ENCODE measurements around the gene SNCA. TPM values are rescaled to one million over a fixed set of nuclear protein-coding genes. Genes with fewer than 3 reads are reported as not detected.

SNCA gene
- total and polyA plus RNA-seq, 7 experiments from 2014 or later = 0.49 to 3.0 (median 1.4) TPM; not detected in 1

- peak overlapping the region; percentile 79 to 88 (median 84) for H3K4me3 Mint-ChIP-seq
- ChIA-PET POLR2A (interaction anchor here (0.6 kb wide), 1 partner anchor 27 kb away, joined by 6 read pairs; no protein-coding TSS in a partner anchor), CTCF (interaction anchor here (0.7 kb wide), 1 partner anchor 50 kb away, joined by 3 read pairs; no protein-coding TSS in a partner anchor)
- H3K36me3 Mint-ChIP-seq = peaks cover 0 to 6% (median 0%) of the 10 kb centered on the region in 5 donors
- H3K27me3 Mint-ChIP-seq = peaks cover 51 to 81% (median 73%) of the 10 kb centered on the region in 5 donors
- H3K27ac ChIP-seq (ENCODE audit: low read depth, low read length) = no peak overlapping the region
- intact Hi-C loops (cut with micrococcal nuclease) = loop anchor here (2.0 to 5.0 kb wide), 3 partner anchors 57 to 221 kb away; partner anchors contain the start of gene MMRN1 (in 1 of the 2)
- H3K9me3 ChIP-seq (ENCODE audit: control insufficient read depth in 2 of 3, low read length in 3 of 3) = no peaks in the 10 kb centered on the region
- DNase-seq (no peak), ATAC-seq (no peak)
- peaks cover 11 to 32% (median 24%) of the 10 kb centered on the region in 7 donors for H3K4me1 Mint-ChIP-seq
- peaks cover 3 to 22% of the 10 kb centered on the region in 2 donors for H3K27me3 ChIP-seq (ENCODE audit: control insufficient read depth in 2 of 2, insufficient read depth in 2 of 2, low read length in 2 of 2)
- peaks cover 5 to 15% of the 10 kb centered on the region in 2 donors for H3K4me1 ChIP-seq (ENCODE audit: control insufficient read depth in 2 of 2, insufficient read depth in 2 of 2, low read length in 2 of 2)
- H3K36me3 ChIP-seq (ENCODE audit: control insufficient read depth in 2 of 3, insufficient read depth in 3 of 3, low read length in 3 of 3) = no peaks in the 10 kb centered on the region
- H3K27ac Mint-ChIP-seq = no peak overlapping the region
- H3K4me3 ChIP-seq (ENCODE audit: low read length) = peak overlapping the region; percentile 45
- H3K9me3 Mint-ChIP-seq = peaks cover 0 to 3% (median 0%) of the 10 kb centered on the region in 11 donors
These were observed 1.0 kb upstream of the SNCA start for GRCh38 chr4:89837993-89838390.

GRCh38 chr4:89837385-89837992, 528 bp upstream of the SNCA start:
- peak overlapping the region; percentile 79 to 88 (median 84) for H3K4me3 Mint-ChIP-seq
- DNase-seq (peak in 4 of 9 donors; percentile 9 to 31 (median 14)), ATAC-seq (peak; percentile 55)
- Histone ChIP-seq H3K27me3 (ENCODE audit: control insufficient read depth in 2 of 2, insufficient read depth in 2 of 2, low read length in 2 of 2) (peaks cover 3 to 22% of the 10 kb centered on the region in 2 donors), H3K36me3 (ENCODE audit: control insufficient read depth in 2 of 3, insufficient read depth in 3 of 3, low read length in 3 of 3) (no peaks in the 10 kb centered on the region), H3K4me1 (ENCODE audit: control insufficient read depth in 2 of 2, insufficient read depth in 2 of 2, low read length in 2 of 2) (peaks cover 5 to 15% of the 10 kb centered on the region in 2 donors), H3K4me3 (ENCODE audit: low read length) (peak overlapping the region; percentile 45), H3K9me3 (ENCODE audit: control insufficient read depth in 2 of 3, low read length in 3 of 3) (no peaks in the 10 kb centered on the region), H3K27ac (ENCODE audit: low read depth, low read length) (no peak overlapping the region)
- ChIA-PET POLR2A (no interaction called here), CTCF (interaction anchor here (0.7 kb wide), 1 partner anchor 50 kb away, joined by 3 read pairs; no protein-coding TSS in a partner anchor)
- H3K36me3 Mint-ChIP-seq = peaks cover 0 to 6% (median 0%) of the 10 kb centered on the region in 5 donors
- intact Hi-C loops (cut with micrococcal nuclease) = loop anchor here (2.0 to 5.0 kb wide), 3 partner anchors 57 to 220 kb away; partner anchors contain the start of gene MMRN1 (in 1 of the 2)
- H3K4me1 Mint-ChIP-seq = peaks cover 11 to 32% (median 24%) of the 10 kb centered on the region in 7 donors
- H3K27ac Mint-ChIP-seq = peak overlapping the region in 1 of 9 donors; percentile 27
- peaks cover 51 to 82% (median 73%) of the 10 kb centered on the region in 5 donors for H3K27me3 Mint-ChIP-seq
- H3K9me3 Mint-ChIP-seq = peaks cover 0 to 3% (median 0%) of the 10 kb centered on the region in 11 donors

GRCh38 chr4:89836031-89836745, 773 bp downstream of the SNCA start:
- H3K9me3 Mint-ChIP-seq = peaks cover 0 to 2% (median 0%) of the 10 kb centered on the region in 11 donors
- no peak overlapping the region for H3K27ac ChIP-seq (ENCODE audit: low read depth, low read length)
- H3K27me3 Mint-ChIP-seq = peaks cover 45 to 73% (median 65%) of the 10 kb centered on the region in 5 donors
- H3K27me3 ChIP-seq (ENCODE audit: control insufficient read depth in 2 of 2, insufficient read depth in 2 of 2, low read length in 2 of 2) = peaks cover 3 to 22% of the 10 kb centered on the region in 2 donors
- CTCF ChIA-PET = no interaction called here
- H3K4me3 Mint-ChIP-seq = peak overlapping the region; percentile 59 to 88 (median 80)
- POLR2A ChIA-PET = no interaction called here
- DNase-seq (no peak), ATAC-seq (peak; percentile 26)
- H3K4me3 ChIP-seq (ENCODE audit: low read length) = no peak overlapping the region
- H3K9me3 ChIP-seq (ENCODE audit: control insufficient read depth in 2 of 3, low read length in 3 of 3) = no peaks in the 10 kb centered on the region
- H3K36me3 ChIP-seq (ENCODE audit: control insufficient read depth in 2 of 3, insufficient read depth in 3 of 3, low read length in 3 of 3) = no peaks in the 10 kb centered on the region
- no peak overlapping the region for H3K27ac Mint-ChIP-seq
- H3K36me3 Mint-ChIP-seq = peaks cover 0 to 6% (median 0%) of the 10 kb centered on the region in 5 donors
- intact Hi-C loops (cut with micrococcal nuclease) = loop anchor here (2.0 to 5.0 kb wide), 3 partner anchors 59 to 219 kb away; partner anchors contain the start of gene MMRN1 (in 1 of the 2)
- H3K4me1 Mint-ChIP-seq = peaks cover 11 to 32% (median 24%) of the 10 kb centered on the region in 7 donors
- peaks cover 5 to 15% of the 10 kb centered on the region in 2 donors for H3K4me1 ChIP-seq (ENCODE audit: control insufficient read depth in 2 of 2, insufficient read depth in 2 of 2, low read length in 2 of 2)

GRCh38 chr4:89835413-89835812, 1.5 kb downstream of the SNCA start:
- peaks cover 11 to 32% (median 24%) of the 10 kb centered on the region in 7 donors for H3K4me1 Mint-ChIP-seq
- DNase-seq (no peak), ATAC-seq (no peak)
- H3K27ac ChIP-seq (ENCODE audit: low read depth, low read length) = no peak overlapping the region
- no peaks in the 10 kb centered on the region for H3K36me3 ChIP-seq (ENCODE audit: control insufficient read depth in 2 of 3, insufficient read depth in 3 of 3, low read length in 3 of 3)
- ChIA-PET POLR2A (no interaction called here), CTCF (no interaction called here)
- H3K27ac Mint-ChIP-seq = no peak overlapping the region
- H3K4me1 ChIP-seq (ENCODE audit: control insufficient read depth in 2 of 2, insufficient read depth in 2 of 2, low read length in 2 of 2) = peaks cover 5 to 15% of the 10 kb centered on the region in 2 donors
- no peaks in the 10 kb centered on the region for H3K9me3 ChIP-seq (ENCODE audit: control insufficient read depth in 2 of 3, low read length in 3 of 3)
- intact Hi-C loops (cut with micrococcal nuclease) = loop anchor here (5.0 kb wide), 2 partner anchors 62 to 218 kb away; no protein-coding TSS in a partner anchor
- peaks cover 40 to 66% (median 57%) of the 10 kb centered on the region in 5 donors for H3K27me3 Mint-ChIP-seq
- peaks cover 0 to 6% (median 0%) of the 10 kb centered on the region in 5 donors for H3K36me3 Mint-ChIP-seq
- H3K27me3 ChIP-seq (ENCODE audit: control insufficient read depth in 2 of 2, insufficient read depth in 2 of 2, low read length in 2 of 2) = peaks cover 2 to 22% of the 10 kb centered on the region in 2 donors
- no peak overlapping the region for H3K4me3 ChIP-seq (ENCODE audit: low read length)
- H3K4me3 Mint-ChIP-seq = peak overlapping the region in 9 of 10 donors; percentile 5 to 88 (median 76)
- H3K9me3 Mint-ChIP-seq = peaks cover 0 to 2% (median 0%) of the 10 kb centered on the region in 11 donors

GRCh38 chr4:89834486-89835209, 2.3 kb downstream of the SNCA start:
- H3K27me3 ChIP-seq (ENCODE audit: control insufficient read depth in 2 of 2, insufficient read depth in 2 of 2, low read length in 2 of 2) = peaks cover 0 to 22% of the 10 kb centered on the region in 2 donors
- Mint-ChIP-seq H3K4me3 (no peak overlapping the region), H3K27ac (no peak overlapping the region), H3K27me3 (peaks cover 36 to 61% (median 52%) of the 10 kb centered on the region in 5 donors), H3K36me3 (peaks cover 0 to 6% (median 4%) of the 10 kb centered on the region in 5 donors), H3K4me1 (peaks cover 11 to 37% (median 30%) of the 10 kb centered on the region in 7 donors), H3K9me3 (peaks cover 0 to 2% (median 0%) of the 10 kb centered on the region in 11 donors)
- no peaks in the 10 kb centered on the region for H3K36me3 ChIP-seq (ENCODE audit: control insufficient read depth in 2 of 3, insufficient read depth in 3 of 3, low read length in 3 of 3)
- no peaks in the 10 kb centered on the region for H3K9me3 ChIP-seq (ENCODE audit: control insufficient read depth in 2 of 3, low read length in 3 of 3)
- intact Hi-C loops (cut with micrococcal nuclease) = loop anchor here (5.0 kb wide), 2 partner anchors 63 to 217 kb away; no protein-coding TSS in a partner anchor
- ChIA-PET CTCF (no interaction called here), POLR2A (no interaction called here)
- H3K4me1 ChIP-seq (ENCODE audit: control insufficient read depth in 2 of 2, insufficient read depth in 2 of 2, low read length in 2 of 2) = peaks cover 5 to 18% of the 10 kb centered on the region in 2 donors
- H3K27ac ChIP-seq (ENCODE audit: low read depth, low read length) = no peak overlapping the region
- H3K4me3 ChIP-seq (ENCODE audit: low read length) = no peak overlapping the region
- DNase-seq = no peak
- no peak for ATAC-seq

Measured in naive thymus-derived CD4-positive, alpha-beta T cell (primary cell).